Daoy (cell line): Measurements from ENCODE around the gene SRGAP1. TPM values are rescaled to one million over a fixed set of nuclear protein-coding genes. Genes with fewer than 3 reads are reported as not detected.
"Not testable (repeated sequence)": the region's sequence is repeated elsewhere in the genome, so short reads cannot be mapped to it uniquely, and the experiment has no call there.

Experiments used
- DNase-seq: peaks from one replicate; pipeline ENCODE4 v3.0.0-alpha.2; 2015; ENCODE audit warnings: low read depth
- total RNA-seq: library from RNA; depleted of rRNA; stranded (reverse); fragments of >200 nt; shearing (Covaris generic); gene quantifications from 2 replicates; pipeline ENCODE4 v1.2.3, GENCODE V29; 2014

Gene SRGAP1
- total RNA-seq, 1 experiment from 2014 or later = 0.91 TPM

GRCh38 chr12:64007853-64008252, 163.4 kb downstream of the SRGAP1 start:
- DNase-seq = no peak

- DNase-seq = no peak
These were observed 164.1 kb downstream of the SRGAP1 start for GRCh38 chr12:64008596-64008995.

GRCh38 chr12:64009321-64010068, 165.0 kb downstream of the SRGAP1 start:
- DNase-seq = no peak

- DNase-seq = peak; percentile 47
These were observed 165.7 kb downstream of the SRGAP1 start for GRCh38 chr12:64010069-64010686.

GRCh38 chr12:64016521-64016920, 172.0 kb downstream of the SRGAP1 start:
- no peak for DNase-seq

- DNase-seq = not testable (repeated sequence)
These were observed 173.6 kb downstream of the SRGAP1 start for GRCh38 chr12:64018116-64018515.

GRCh38 chr12:64018524-64018923, 174.0 kb downstream of the SRGAP1 start:
- no peak for DNase-seq

GRCh38 chr12:64019101-64019500, 174.6 kb downstream of the SRGAP1 start:
- no peak for DNase-seq

GRCh38 chr12:64019654-64020053, 175.2 kb downstream of the SRGAP1 start:
- DNase-seq = no peak

- DNase-seq = no peak
These were observed 180.9 kb downstream of the SRGAP1 start for GRCh38 chr12:64025174-64025958.

GRCh38 chr12:64027311-64027710, 182.8 kb downstream of the SRGAP1 start:
- no peak for DNase-seq

- DNase-seq = no peak
These were observed 184.0 kb downstream of the SRGAP1 start for GRCh38 chr12:64028541-64028940.

- DNase-seq = no peak
These were observed 184.7 kb downstream of the SRGAP1 start for GRCh38 chr12:64029013-64029857.

- DNase-seq = no peak
These were observed 185.7 kb downstream of the SRGAP1 start for GRCh38 chr12:64030155-64030554.

- DNase-seq = not testable (repeated sequence)
These were observed 189.6 kb downstream of the SRGAP1 start for GRCh38 chr12:64034056-64034455.

GRCh38 chr12:64034901-64035576, 190.5 kb downstream of the SRGAP1 start:
- DNase-seq = no peak

- no peak for DNase-seq
These were observed 191.9 kb downstream of the SRGAP1 start for GRCh38 chr12:64036414-64036813.

- DNase-seq = no peak
These were observed 194.9 kb downstream of the SRGAP1 start for GRCh38 chr12:64039281-64039871.

GRCh38 chr12:64042911-64043310, 198.4 kb downstream of the SRGAP1 start:
- DNase-seq = no peak

GRCh38 chr12:64044191-64044590, 199.7 kb downstream of the SRGAP1 start:
- no peak for DNase-seq

GRCh38 chr12:64051057-64051456, 206.6 kb downstream of the SRGAP1 start:
- DNase-seq = no peak
